GF-D8 (cell line): ENCODE data around the gene OR5H14.
"Not testable (repeated sequence)": the region's sequence is repeated elsewhere in the genome, so short reads cannot be mapped to it uniquely, and the experiment has no call there.

Experiments used
- DNase-seq: peaks from one replicate; lab custom pipeline; 2025; lab: John Stamatoyannopoulos, UW

Gene OR5H14

GRCh38 chr3:98147179-98147578 lies at the start of gene OR5H14:
Gene OR5H14, plus strand, starts transcription at chr3:98147479. Its CDS starts 1,907 bp downstream, at chr3:98149386.
- no peak for DNase-seq

GRCh38 chr3:98099848-98100247 lies 47.4 kb upstream of the OR5H14 start:
- no peak for DNase-seq

GRCh38 chr3:98108162-98108561 lies 39.1 kb upstream of the OR5H14 start:
- DNase-seq, result no peak

- no peak for DNase-seq
Observed at GRCh38 chr3:98109807-98110549, 37.3 kb upstream of the OR5H14 start.

GRCh38 chr3:98110550-98110908 lies 36.8 kb upstream of the OR5H14 start:
- no peak for DNase-seq

- no peak for DNase-seq
Observed at GRCh38 chr3:98114264-98114663, 33.0 kb upstream of the OR5H14 start.

- DNase-seq, result no peak
Observed at GRCh38 chr3:98115717-98116116, 31.6 kb upstream of the OR5H14 start.

GRCh38 chr3:98130421-98130820 lies 16.9 kb upstream of the OR5H14 start, which contains the start of gene OR5H1:
Gene OR5H1, plus strand, starts transcription at chr3:98130721. Its CDS starts 1,977 bp downstream, at chr3:98132698.
- DNase-seq, result no peak

- no peak for DNase-seq
Observed at GRCh38 chr3:98136631-98137030, 10.6 kb upstream of the OR5H14 start.

GRCh38 chr3:98137826-98138557 lies 9.3 kb upstream of the OR5H14 start:
- not testable (repeated sequence) for DNase-seq

GRCh38 chr3:98140531-98140930 lies 6.7 kb upstream of the OR5H14 start:
- no peak for DNase-seq

GRCh38 chr3:98148751-98149150 lies 1.5 kb downstream of the OR5H14 start:
- no peak for DNase-seq

GRCh38 chr3:98149456-98149855 lies 2.2 kb downstream of the OR5H14 start:
- not testable (repeated sequence) for DNase-seq

GRCh38 chr3:98151241-98151640 lies 4.0 kb downstream of the OR5H14 start:
- no peak for DNase-seq

GRCh38 chr3:98166396-98166795 lies 19.1 kb downstream of the OR5H14 start, which contains the start of gene OR5H15:
Gene OR5H15, plus strand, starts transcription at chr3:98166696. Its CDS starts 2,004 bp downstream, at chr3:98168700.
- DNase-seq, result no peak

- no peak for DNase-seq
Observed at GRCh38 chr3:98171071-98171470, 23.8 kb downstream of the OR5H14 start.

GRCh38 chr3:98172621-98173020 lies 25.3 kb downstream of the OR5H14 start:
- no peak for DNase-seq

GRCh38 chr3:98180319-98180890 lies 33.1 kb downstream of the OR5H14 start:
- DNase-seq, result no peak

GRCh38 chr3:98182196-98182595 lies 34.9 kb downstream of the OR5H14 start:
- DNase-seq, result no peak

- DNase-seq, result no peak
Observed at GRCh38 chr3:98185180-98185579, 37.9 kb downstream of the OR5H14 start.

GRCh38 chr3:98188545-98188944 lies 41.3 kb downstream of the OR5H14 start:
- no peak for DNase-seq

GRCh38 chr3:98190911-98191310 lies 43.6 kb downstream of the OR5H14 start:
- not testable (repeated sequence) for DNase-seq

GRCh38 chr3:98196293-98196692 lies 49.0 kb downstream of the OR5H14 start:
- not testable (repeated sequence) for DNase-seq
